GM12892 (cell line): ENCODE measurements around the gene SLC66A2.

Source experiments
- POLR2A ChIP-seq: IDR thresholded peaks from 2 replicates; pipeline ENCODE4 v1.6.1; 2011; ENCODE audit warnings: low read depth, low read length, control low read depth
- POLR2AphosphoS5 ChIP-seq: IDR thresholded peaks from 2 replicates; pipeline ENCODE4 v1.6.1; 2011; ENCODE audit warnings: low read depth, low read length, control low read depth

- TF ChIP-seq POLR2A (no peak), POLR2AphosphoS5 (no peak)
These were observed 23.6 kb downstream of the SLC66A2 start for GRCh38 chr18:79927607-79928562.
